ENCODE data around the gene ACR.

ACR gene

DNA sequence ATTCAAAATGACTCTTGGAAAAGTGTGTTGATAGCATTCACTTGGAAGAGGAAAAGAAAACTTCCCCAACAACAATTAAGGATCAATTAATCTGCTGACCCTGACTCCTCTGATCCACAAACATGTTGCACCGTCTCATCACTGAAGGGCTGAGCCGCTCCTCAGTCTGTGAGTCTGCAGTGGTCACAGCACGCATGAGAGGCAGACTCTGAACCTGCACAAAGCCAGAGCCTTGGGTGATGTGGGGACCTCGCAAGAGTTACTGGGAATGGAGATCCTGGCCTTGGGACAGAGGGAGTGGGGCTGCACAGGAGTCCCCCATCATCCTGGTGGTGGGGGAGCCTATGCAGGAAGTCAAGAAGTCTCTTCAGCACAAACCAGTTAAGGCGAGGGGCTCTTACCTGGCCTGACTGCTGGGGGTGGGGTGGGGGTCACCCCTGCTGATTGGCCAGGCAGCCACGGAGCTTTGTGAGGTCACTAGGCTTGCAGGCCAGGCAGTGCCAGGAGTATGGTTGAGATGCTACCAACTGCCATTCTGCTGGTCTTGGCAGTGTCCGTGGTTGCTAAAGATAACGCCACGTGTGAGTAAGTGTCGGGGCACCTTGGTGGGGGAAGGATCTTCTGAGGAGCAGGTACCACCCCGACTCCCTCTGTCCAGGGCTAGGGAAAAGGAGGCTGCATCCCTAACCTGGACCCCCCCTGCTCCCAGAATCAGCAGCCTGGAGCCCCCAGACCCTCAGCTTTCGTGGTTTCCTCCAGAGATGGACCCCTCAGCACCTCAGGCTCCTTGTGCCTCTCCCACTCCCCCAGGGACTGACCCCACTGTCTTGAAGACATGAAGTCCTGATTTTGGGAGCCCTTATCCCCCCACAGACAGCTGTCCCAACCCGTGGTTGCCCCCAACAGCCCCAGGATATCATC lies at the start of gene ACR:
Gene ACR, plus strand, starts transcription at position 477 of the 921 bp plus-strand sequence. Its CDS starts 32 bp downstream, at position 509.
- TF ChIP-seq MYC (IDR thresholded peaks at IDR 0.05; ENCODE audit: low read depth, low read length): no peak
- TF ChIP-seq, protein P1, sequence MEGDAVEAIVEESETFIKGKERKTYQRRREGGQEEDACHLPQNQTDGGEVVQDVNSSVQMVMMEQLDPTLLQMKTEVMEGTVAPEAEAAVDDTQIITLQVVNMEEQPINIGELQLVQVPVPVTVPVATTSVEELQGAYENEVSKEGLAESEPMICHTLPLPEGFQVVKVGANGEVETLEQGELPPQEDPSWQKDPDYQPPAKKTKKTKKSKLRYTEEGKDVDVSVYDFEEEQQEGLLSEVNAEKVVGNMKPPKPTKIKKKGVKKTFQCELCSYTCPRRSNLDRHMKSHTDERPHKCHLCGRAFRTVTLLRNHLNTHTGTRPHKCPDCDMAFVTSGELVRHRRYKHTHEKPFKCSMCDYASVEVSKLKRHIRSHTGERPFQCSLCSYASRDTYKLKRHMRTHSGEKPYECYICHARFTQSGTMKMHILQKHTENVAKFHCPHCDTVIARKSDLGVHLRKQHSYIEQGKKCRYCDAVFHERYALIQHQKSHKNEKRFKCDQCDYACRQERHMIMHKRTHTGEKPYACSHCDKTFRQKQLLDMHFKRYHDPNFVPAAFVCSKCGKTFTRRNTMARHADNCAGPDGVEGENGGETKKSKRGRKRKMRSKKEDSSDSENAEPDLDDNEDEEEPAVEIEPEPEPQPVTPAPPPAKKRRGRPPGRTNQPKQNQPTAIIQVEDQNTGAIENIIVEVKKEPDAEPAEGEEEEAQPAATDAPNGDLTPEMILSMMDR (IDR thresholded peaks at IDR 0.05; ENCODE audit: low read depth, low read length): no peak
- TF ChIP-seq, protein P2, sequence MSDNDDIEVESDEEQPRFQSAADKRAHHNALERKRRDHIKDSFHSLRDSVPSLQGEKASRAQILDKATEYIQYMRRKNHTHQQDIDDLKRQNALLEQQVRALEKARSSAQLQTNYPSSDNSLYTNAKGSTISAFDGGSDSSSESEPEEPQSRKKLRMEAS (IDR thresholded peaks at IDR 0.05; ENCODE audit: low read depth, low read length): no peak
- TF ChIP-seq POLR2A (IDR thresholded peaks at IDR 0.05; ENCODE audit: extremely low read depth, insufficient read length): no peak
- DNase-seq (ENCODE audit: low read depth): no peak
- H3K4me3 ChIP-seq (ENCODE audit: low read depth, low read length): no peak within 1 kb of the TSS

DNA sequence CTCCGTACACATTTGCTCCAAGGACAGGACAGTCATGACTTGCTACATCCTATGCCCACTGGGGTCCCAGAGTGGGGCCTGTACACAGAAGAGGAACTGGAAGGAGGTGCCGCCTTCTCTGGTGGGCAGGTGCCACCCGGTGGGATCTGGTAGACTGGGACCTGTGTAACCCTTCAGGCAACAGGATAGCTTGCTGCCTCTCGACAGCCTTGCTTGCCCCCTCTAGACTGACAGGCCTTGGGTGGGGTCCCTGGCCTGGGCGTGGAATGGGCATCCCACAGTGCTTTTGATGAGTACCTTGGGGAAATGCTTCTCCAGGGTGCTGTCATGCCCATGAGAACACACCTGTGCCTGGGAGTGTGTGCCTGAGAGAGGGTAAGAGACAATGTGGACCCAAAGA lies 49.6 kb upstream of the ACR start:
- TF ChIP-seq, protein P1 (IDR thresholded peaks at IDR 0.05; ENCODE audit: low read depth, low read length): no peak
- TF ChIP-seq, protein P2 (IDR thresholded peaks at IDR 0.05; ENCODE audit: low read depth, low read length): no peak
- TF ChIP-seq POLR2A (IDR thresholded peaks at IDR 0.05; ENCODE audit: extremely low read depth, insufficient read length) (no peak), MYC (IDR thresholded peaks at IDR 0.05; ENCODE audit: low read depth, low read length) (no peak)
- H3K4me3 ChIP-seq (ENCODE audit: low read depth, low read length): no peak overlapping the region
- no peak for DNase-seq (ENCODE audit: low read depth)

DNA sequence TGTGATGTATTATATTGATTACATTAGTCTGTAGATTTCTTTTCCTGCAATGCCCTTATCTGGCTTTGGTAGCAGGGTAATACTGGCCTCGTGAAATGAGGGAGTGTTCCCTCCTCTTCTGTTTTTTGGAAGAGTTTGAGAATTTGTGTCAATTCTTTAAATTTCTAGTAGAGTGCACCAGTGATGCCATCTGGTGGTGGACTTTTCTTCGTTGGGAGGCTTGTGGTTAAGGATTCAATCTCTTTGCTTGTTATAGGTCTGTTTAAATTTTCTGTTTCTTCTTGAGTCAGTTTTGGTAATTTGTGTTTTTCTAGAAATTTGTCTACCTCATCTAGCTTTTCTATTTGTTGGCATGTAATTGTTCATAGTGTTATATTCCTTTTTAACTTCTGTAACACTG lies 46.5 kb upstream of the ACR start:
- TF ChIP-seq MYC (IDR thresholded peaks at IDR 0.05; ENCODE audit: low read depth, low read length) (no peak), POLR2A (IDR thresholded peaks at IDR 0.05; ENCODE audit: extremely low read depth, insufficient read length) (no peak)
- TF ChIP-seq, protein P1 (IDR thresholded peaks at IDR 0.05; ENCODE audit: low read depth, low read length): peak; percentile 58
- DNase-seq (ENCODE audit: low read depth): peak; percentile 62
- no peak overlapping the region for H3K4me3 ChIP-seq (ENCODE audit: low read depth, low read length)

DNA sequence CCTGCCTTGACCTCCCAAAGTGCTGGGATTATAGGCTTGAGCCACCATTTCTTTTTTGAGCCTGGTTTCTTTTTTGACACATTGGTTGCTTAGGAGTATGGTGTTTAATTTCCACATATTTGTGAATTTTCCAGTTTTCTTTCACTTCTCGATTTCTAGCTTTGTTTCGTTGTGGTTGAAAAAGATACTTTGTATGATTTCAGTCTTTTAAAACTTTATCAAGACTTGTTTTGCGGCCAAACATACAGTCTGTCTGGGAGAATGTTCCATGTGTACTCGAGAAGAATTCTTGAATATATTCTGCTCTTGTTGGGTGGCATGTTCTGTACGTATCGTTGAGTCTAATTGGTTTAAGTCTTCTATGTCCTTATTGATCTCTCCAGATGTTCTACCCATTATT lies 44.5 kb upstream of the ACR start:
- H3K4me3 ChIP-seq (ENCODE audit: low read depth, low read length): no peak overlapping the region
- DNase-seq (ENCODE audit: low read depth): no peak
- TF ChIP-seq, protein P1 (IDR thresholded peaks at IDR 0.05; ENCODE audit: low read depth, low read length): no peak
- TF ChIP-seq POLR2A (IDR thresholded peaks at IDR 0.05; ENCODE audit: extremely low read depth, insufficient read length): no peak
- TF ChIP-seq, protein P2 (IDR thresholded peaks at IDR 0.05; ENCODE audit: low read depth, low read length): no peak
- no peak for TF ChIP-seq MYC (IDR thresholded peaks at IDR 0.05; ENCODE audit: low read depth, low read length)

DNA sequence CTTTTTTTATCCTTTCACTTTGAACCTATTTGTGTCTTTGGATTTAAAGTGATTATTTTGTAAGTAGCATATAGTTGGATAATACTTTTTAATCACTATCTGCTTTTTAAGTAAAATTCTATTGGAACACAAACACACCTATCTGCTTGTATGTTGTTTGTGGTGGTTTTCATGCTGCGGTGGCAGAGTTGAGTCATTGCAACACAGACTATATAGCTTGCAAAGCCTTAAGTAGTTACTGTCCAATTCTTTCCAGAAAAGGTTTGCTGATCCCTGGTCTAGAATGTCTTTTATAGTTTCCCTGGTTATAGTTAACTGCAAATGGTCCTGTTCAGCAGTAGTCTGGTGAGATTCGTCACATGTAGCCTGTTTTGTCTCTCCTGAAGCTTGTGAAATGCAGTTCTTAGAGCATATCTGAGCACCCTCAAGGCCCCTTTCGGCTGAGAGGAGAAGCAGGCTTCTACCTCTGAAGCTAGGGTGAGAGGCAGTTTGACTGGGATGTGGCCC lies 43.9 kb upstream of the ACR start:
- no peak overlapping the region for H3K4me3 ChIP-seq (ENCODE audit: low read depth, low read length)
- DNase-seq (ENCODE audit: low read depth): peak; percentile 21
- TF ChIP-seq, protein P1 (IDR thresholded peaks at IDR 0.05; ENCODE audit: low read depth, low read length): no peak
- TF ChIP-seq, protein P2 (IDR thresholded peaks at IDR 0.05; ENCODE audit: low read depth, low read length): no peak
- TF ChIP-seq POLR2A (IDR thresholded peaks at IDR 0.05; ENCODE audit: extremely low read depth, insufficient read length) (no peak), MYC (IDR thresholded peaks at IDR 0.05; ENCODE audit: low read depth, low read length) (no peak)

Measured in NB4 (cell line).